GM13976 (cell line): ENCODE data around the gene SP6.

Experiments
- DNase-seq: peaks from one replicate; pipeline ENCODE4 v3.0.0; 2012; ENCODE audit warnings: low spot score
- CTCF ChIP-seq: IDR thresholded peaks from 2 replicates; pipeline ENCODE4 v1.5.1; 2012; ENCODE audit warnings: borderline replicate concordance, mild to moderate bottlenecking; ENCODE audit not compliant: insufficient read depth; ENCODE audit errors: extremely low read depth, missing control alignments, control extremely low read depth
- in situ Hi-C: fragments of 300-500 bp; cut with MboI; formaldehyde crosslinking; loops from one replicate; pipeline ENCODE4 v1.12.0; 2022; ENCODE audit warnings: low sequenced_read_pairs, mixed read lengths, inconsistent platforms; ENCODE audit not compliant: unreplicated experiment

SP6 gene

GRCh38 chr17:47834756-47835155 lies 16.2 kb downstream of the SP6 start:
- no peak for DNase-seq
- in situ Hi-C loops: no loop called here
- no peak for TF ChIP-seq CTCF

GRCh38 chr17:47831934-47832327 lies 19.0 kb downstream of the SP6 start:
- TF ChIP-seq CTCF: no peak
- in situ Hi-C loops: no loop called here

GRCh38 chr17:47831003-47831933 lies 19.7 kb downstream of the SP6 start, which contains the start of the genes LRRC46 and MRPL10:
LRRC46 (plus strand) TSS chr17:47831670; CDS start chr17:47831990, 320 bp downstream.
MRPL10 (minus strand) TSS chr17:47831541; CDS start chr17:47831511, 30 bp downstream.
- DNase-seq: peak; percentile 99
- in situ Hi-C loops: no loop called here
- no peak for TF ChIP-seq CTCF

More at GRCh38 chr17:47831934-47832327, 19.0 kb downstream of the SP6 start:
- no peak for DNase-seq

- TF ChIP-seq CTCF: no peak
- no peak for DNase-seq
- in situ Hi-C loops: no loop called here
These were observed 20.5 kb downstream of the SP6 start for GRCh38 chr17:47830396-47831002.

- in situ Hi-C loops: no loop called here
- no peak for DNase-seq
- no peak for TF ChIP-seq CTCF
These were observed 21.1 kb downstream of the SP6 start for GRCh38 chr17:47829870-47830269.

- in situ Hi-C loops: no loop called here
- no peak for DNase-seq
These were observed 27.4 kb downstream of the SP6 start for GRCh38 chr17:47823519-47823918.

More at GRCh38 chr17:47823519-47823918, 27.4 kb downstream of the SP6 start:
- no peak for TF ChIP-seq CTCF
